GM03348 (cell line): ENCODE data around the gene COX7A2.

ENCODE experiments used
- DNase-seq: peaks from one replicate; pipeline ENCODE4 v3.0.0; 2012; ENCODE audit warnings: low spot score

Gene COX7A2, protein sequence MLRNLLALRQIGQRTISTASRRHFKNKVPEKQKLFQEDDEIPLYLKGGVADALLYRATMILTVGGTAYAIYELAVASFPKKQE

DNA sequence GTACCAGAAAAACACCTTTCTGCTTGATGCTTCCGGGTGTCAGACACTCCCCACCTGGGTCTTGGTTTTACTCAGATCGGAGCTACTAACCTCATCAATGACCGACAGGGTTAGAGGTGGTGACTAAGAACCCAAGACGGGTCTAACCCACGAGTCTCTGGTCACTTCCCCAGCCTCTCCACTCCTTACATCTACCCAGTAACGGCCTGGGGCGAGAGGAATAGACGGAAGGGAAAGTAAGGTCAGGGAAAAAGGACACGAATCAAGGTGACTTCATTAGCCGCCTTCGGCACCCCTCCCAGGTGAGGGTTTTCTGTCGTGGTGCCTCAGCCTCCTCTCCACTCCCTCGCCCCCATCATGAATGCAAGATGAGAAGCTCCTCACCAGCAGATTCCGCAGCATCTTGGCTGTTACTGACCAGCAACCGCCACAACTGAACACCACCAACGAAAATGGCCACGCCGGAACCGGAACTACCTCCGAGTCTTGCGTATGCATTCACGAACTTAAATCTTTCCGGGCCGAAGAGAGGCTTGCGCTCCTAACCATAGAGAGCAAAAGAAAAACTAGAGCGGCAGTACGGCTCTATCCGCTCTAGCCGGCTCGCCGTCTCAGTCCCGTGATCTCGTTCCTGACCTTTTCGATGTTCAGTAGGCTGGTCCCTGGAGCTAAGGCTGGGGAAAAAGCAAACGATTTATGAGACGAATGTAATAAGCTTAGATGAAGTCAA, at the start of gene COX7A2:
TSS of gene COX7A2 (minus strand) at position 469 of the 730 bp plus-strand sequence. CDS start at position 402, 67 bp downstream.
- DNase-seq = peak; percentile 90

DNA sequence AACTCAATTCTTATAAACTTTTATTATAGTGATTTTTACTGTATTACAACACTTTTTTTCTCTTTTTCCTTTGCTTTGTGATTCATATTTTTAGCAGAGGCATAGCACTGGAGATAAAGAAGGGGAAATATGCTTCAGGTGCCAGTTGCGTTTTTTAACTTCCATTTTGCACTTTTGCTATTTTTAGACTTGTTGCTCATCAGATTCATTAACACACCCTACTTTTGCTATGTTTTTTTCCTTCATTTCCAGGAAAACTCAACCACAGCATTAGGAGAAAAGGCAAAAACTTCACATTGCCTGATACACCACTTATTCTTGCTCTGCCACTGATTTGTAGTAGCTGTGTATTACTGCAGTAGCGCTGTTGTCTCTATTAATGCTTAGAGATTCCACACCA, 49.0 kb upstream of the COX7A2 start:
- DNase-seq = no peak

DNA sequence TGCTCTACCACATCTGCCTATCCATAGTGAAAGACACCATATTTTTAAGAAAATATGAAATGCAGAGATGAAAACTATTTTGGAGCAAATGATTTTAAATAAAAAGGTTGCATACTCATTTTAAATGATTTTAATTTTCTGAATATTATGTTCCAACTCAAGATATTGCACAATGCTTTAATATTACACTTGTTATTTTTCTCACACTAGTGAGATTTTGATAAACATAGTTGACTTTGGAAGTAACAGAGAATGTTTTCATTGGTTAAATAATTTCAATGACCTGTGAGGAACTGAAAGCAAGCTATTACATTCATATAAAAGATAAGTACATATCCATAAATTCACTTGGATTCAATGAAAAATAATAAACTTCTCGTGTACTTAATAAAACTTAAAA, 48.1 kb upstream of the COX7A2 start:
- no peak for DNase-seq

DNA sequence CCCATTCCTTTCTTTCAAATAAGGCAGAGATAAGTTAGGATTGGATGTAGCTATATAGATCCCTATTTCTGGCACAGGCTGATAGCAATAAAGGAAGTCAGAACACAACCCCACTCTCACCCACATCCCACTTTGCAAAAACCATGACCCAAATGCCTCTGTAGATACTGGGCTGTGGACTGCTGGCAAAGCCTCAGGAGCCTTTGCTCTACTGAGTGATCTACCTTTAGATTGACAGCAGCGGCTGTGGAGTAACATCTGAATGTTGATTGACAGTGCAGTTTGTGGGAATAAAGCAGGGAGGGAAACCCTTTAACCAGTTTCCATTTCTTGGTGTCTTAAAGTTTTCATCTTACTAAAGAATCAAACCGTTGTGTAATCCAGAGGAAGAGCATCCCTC, 47.7 kb upstream of the COX7A2 start:
- no peak for DNase-seq

DNA sequence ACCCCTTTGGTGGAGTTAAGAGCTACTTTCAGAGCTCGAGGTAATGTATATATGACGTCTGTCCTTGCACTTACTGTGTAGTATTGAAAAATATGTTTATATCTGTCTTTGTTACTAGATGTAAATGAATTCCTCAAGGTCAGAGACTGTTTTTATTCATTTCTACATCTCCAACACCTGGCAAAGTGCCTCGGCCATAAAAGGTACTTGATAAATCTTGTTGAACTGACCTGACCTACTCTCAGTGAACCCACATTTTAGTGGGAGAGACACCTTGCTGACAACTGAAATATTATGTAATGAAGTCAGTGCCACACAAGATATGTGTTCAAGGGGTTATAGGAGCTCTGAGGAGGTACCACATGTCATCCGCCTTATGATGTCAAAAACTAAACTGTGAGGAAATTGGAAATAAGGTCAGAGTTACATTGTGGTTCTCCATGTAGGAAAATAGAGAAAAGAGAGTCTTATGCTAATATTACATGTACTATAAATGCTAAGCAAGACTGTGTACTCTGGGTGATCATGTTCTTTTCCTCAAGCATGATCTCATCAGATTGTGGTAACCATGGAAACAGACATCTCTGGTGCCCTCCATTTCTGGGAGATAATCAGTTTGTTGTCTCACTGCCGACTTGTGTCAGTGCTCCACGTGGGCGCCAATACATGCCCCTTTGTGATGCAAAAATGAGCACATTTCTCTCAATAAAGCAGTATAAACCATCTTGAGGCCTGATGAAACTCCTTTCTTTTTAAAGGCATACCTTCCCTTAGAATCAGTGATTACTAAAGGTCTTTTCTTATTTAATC, 46.7 kb upstream of the COX7A2 start:
- DNase-seq = no peak

DNA sequence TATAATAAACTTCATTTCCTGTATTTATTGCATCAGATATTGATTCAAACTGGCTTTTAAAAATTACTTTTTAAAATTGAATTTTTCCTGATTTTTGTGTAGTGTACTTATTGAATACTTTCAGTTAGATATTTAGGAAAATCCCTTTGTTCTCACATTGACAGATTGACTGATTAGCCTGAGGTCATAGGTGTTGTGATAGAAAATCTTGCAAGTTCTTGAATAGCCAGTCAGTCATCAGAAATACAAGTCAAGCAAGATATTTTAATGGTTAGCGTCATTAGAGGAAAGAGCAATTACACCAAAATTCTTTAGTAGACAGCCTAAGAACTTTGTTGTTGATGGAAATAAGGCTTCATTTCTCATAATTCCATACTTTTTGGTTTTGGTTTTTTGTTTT, 44.4 kb upstream of the COX7A2 start:
- DNase-seq = no peak

DNA sequence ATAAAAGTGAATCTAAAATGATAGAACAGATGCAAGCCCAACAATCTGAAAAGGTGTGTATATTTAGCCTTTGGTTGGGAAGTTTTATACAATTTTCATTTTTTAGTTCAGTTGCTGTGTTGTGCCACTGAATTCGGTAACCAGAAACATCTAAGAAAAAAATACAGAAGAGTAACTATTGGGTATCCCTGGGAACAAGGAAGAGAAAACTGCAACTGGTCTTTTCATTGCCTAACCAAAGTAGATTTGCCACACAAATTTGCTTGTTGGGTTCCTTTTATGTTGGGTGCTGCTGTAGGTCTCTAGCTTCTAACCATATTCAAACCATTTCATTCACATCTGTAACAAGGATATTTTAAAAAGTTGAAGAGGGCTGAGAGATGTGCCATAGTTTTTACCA, 43.8 kb upstream of the COX7A2 start:
- DNase-seq = no peak

DNA sequence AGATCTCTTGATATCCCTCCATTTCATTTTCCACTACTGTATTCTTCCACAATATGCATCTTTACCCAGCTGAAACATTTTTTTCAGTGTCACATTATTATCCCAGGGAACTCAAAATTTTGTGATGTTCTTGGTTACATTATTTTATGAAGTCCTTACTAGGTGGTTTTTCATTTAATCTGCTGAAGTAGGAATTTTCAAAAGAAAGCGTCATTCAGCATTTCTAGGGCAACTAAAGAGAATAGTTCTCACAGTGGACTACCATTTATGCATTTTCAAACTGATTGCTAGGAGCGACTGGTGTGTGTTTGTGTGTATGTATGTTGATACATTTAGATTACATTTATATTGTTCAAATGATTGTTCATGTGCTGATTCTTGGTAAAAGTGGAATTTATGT, 43.4 kb upstream of the COX7A2 start:
- no peak for DNase-seq

DNA sequence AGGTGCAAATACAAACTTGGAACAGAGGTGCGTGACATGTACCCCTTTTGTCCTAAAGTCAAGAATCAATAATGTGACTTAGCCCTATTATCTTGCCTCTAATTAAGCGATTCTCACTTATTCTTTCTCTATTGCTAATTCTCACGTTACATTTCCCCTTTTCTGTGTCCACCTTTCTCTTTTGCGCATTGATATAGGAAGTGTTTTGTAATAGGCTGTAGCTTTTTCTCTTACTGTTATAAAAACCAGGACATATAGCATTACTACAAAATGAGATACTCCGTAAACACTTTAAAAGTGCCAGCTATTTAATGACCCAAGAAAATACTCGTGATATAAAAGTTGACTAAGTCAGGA, 41.7 kb upstream of the COX7A2 start:
- DNase-seq = peak; percentile 6

DNA sequence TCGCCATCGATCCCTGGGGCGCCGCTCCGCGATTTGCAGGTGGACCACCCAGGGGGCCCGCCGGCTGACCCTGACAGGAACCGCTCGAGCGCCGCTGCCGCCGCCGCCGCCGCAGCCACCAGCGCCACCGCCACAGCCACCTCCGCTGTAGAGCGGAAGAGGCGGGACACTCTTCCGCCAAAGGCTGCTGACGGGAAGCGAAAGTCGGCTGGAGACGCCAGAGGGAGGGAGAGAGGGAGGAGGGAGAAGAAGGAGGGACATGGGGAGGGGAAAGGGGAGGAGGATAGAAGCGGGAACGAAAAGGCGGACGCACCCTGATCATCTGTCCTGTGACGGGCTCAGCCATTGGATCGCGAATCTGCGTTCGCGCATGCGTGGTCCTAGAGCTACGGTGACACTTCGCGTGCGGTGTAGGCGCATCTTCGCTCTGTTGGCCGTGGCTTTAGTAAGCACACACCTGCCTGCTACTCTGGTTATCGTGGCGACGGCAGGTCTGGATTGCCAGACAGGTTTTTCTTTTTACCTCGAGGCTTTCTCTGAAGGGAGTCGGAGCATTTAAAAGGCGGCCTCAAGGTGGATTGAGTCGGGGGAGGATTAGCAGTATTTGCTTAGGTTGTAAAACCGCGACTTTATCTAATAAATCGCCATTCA, 41.2 kb upstream of the COX7A2 start, which contains the start of gene TMEM30A:
TSS of gene TMEM30A (minus strand) at position 161 of the 651 bp plus-strand sequence. CDS start at position 7, 154 bp downstream.
- peak; percentile 97 for DNase-seq

DNA sequence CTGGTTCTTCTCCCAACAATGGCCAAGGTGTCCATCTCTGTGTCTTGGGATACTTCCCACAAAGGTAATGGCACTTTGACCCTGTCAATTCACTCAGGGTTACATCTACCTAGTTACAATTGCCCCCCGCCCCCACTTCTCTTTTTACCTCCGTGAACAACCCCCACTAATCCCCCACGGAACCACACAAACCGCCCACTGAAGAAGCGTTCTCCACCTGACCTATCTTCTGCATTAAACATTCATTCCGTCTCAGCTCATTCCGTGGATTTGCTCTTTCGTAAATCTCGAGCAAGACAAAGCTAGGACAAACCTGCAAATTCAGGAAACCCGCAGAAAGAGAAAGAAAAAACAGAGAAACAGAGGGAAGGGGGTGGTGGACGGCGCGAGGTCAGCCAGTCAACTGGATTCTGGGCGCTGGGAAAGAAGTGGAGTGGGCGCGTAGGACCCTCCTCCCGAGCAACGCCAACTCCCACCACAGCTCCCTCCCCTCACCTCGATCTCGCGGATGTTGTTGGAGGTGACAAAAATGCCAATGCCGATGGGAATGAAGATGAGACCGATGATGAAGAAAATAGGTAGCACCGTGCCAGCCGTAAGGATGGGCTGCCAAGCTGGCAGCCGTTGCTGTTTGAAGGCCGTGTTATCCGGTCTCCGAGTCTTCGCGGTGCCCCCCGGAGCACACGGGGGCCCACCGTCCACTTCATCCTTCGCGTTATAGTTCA, 40.5 kb upstream of the COX7A2 start:
- peak; percentile 23 for DNase-seq

DNA sequence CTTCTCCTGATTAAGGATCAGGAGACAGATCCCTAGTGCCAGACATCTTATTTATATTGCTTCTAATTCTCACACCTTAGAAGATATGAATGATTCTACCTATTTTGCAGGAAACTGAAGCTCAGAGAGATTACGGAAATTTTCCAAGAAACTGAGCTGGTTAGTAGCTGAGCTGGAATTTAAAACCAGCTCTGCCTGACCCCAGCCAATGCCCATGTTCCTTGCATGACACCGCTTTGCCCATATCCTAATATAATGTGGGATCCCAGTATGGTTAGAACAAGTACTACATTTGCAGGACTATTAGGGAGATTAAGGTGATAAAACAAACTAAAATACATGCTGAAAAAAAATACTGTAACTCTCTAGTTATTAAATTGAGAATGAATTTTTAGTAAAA, 39.1 kb upstream of the COX7A2 start:
- peak; percentile 8 for DNase-seq

DNA sequence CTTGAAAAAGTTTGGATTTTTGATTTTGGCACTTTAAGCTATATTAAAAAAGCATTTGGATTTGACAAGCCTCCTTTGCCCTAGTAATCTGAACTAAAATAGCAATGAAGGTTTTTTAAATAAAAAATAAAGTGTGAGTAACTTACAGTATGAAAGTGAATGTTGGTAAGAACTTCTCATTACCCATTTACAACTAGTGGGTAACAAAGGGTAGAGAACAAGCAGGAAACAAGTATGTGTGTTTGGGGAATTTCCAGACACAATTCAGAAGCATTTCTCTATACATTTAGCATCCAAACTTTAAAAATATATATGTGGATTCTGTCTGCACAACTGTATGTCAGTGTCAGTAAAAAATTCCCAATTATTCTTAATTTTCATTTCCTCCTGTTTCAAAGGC, 38.1 kb upstream of the COX7A2 start:
- no peak for DNase-seq

DNA sequence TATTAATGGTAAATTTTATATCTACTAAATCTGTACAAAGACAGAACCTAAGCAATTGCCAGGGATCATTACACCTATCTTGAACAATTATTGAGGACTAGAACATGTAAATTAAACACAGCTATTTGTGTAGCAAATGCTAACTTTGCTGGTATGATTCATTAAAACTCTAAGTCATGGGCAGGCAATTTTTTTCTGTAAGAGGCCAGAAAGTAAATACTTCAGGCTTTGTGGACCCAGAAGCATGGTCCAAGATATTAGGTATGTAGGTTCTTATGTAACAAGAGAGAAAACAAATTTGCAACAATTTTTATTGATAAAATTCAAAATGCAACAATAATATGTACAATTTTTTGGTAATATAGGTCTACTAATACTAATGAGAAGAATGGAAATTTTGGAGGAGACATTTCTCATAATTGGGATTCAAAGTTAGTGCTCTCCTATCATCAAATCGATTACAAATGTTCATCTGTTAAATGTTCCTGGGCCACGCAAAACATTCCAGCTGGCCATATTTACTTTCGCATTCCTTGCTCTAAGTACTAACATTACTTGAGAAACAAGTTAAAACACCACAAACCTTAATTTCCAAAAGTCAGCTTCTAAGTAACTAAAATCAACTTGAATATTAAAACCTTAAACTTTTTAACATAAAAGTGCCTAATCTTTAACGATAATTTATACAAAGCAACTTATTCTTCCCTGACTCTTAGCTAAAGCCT, 36.7 kb upstream of the COX7A2 start:
- DNase-seq = peak; percentile 12

DNA sequence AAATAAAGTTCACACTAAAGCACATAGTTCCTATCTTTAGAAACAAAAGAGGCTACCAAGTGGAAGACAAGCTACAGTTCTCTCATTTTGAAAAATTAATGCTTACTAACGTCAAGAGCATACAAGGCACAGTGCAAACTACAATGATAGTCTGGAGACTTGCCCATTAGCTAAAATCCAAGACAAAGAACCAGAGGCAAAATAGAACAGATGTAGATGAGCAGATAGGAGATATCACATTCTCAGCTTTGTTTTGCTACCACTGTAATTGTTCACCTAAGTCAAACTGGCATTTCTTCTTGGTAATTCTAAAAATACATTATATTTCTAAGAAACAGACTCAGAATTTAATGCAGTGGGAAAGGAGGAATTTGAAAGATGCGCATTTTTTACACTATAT, 35.8 kb upstream of the COX7A2 start:
- DNase-seq = no peak

DNA sequence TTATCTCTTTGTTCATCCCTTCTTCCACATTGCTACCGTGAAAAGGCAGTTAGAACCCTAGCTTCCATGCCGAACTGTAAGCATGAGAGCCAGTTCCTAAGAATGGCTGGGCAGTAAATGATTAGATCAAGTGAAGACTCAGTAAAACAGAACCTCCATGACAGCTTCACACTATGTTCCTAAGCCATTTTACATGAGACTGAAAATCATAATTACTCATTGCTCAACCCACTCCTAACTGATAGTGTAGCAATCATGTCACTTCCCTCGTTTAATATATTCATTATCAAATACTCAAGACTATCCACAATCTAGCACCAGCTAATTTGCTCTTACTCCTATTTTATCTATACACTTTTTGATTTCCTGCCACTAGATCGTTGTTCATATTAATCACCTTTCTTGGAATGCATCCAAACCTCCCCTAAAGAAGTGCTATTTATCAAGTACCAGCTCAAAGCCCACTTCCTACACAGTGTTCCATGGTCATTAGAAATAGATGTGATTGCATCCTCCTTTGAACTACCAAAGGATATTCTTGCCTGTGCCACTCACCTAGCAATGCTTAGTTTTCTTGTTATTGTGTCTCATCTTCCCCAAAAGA, 35.0 kb upstream of the COX7A2 start:
- DNase-seq = no peak

DNA sequence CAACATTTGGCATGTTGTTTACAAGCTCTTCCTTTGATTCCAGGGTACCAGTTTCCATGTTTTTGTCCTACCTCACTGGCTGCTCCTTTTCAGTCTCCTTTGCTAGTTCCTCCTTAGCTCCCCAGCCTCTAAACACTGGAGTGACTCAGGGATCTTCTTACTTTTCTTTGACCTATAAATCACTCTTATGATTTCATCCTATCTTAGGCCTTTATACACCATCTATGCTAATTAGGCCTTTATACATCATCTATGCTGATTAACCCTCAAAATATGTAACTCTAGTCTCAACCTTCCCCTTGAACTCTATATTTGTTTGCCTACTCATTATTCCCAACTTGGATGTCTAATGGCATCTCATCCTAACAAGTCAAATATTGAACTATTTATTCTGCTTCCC, 31.5 kb upstream of the COX7A2 start:
- peak; percentile 26 for DNase-seq

DNA sequence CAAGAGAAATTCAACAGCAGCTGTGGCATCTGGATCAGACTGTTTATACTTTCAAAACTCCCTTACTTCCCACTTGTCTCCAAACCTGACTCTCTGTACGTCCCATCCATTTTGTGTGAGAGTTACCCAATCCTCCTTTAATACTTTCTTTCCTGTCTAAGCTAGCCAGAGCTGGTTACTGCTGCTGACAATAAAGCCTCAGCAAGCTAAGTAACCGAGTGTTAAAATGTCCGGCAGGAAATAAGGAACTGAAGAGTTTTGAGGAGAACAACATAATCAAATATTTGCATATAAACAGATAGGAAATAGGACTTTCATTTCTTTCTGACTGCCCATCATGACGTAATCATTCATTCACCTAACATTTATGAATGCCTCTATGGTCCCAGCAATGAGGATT, 29.4 kb upstream of the COX7A2 start:
- DNase-seq = no peak

DNA sequence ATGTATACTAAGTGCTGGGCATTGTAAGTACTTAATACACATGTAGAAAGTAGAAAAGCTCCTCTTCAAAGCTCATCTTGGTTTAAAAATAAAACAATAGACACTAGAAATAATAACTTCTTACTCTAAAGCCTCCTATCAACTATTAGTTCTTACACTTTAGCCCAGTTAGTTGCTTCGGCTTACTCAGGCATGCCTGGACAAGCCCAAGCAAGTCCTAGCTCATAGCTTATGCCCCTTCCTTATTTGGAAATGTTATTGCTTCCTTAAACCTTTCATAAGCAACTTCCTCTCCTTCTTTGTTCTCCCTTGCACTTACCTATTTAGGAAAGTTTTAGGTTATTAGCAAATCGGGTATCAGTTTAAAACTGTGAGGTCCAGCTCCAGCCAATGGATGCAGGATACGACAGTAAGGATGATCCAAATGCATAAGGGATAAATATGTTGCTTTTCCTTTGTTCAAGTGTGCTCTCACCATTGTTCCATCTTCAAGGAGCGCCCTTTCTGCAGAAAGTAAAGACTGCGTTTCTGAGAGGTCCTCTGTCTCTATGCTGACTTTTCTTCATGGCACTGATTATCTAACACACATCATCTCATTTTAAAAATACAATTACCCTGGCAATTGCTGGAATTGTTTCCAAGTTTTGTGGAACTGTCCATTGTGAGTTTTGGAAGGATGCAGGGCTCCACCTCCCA, 28.7 kb upstream of the COX7A2 start:
- no peak for DNase-seq

DNA sequence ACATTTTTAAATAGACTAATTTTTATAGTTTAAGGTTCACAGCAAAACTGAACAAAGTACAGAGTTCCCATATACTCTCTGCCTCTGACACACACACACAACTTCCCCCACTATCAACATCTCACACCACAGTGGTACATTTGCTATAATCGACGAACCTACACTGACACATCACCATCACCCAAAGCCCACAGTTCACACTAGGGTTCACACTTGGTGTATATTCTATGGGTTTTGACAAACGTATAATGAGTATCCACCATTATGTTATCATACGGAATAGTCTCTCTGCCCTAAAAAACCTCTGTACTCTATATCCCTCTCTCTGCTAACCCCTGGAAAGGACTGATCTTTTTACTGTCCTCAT, 25.4 kb upstream of the COX7A2 start:
- no peak for DNase-seq
